Neural cell (in vitro differentiated cells): ENCODE results near the gene RNLS. TPM values are rescaled to one million over a fixed set of nuclear protein-coding genes. Genes with fewer than 3 reads are reported as not detected.

Source experiments
- H2AFZ ChIP-seq: fragments of 200-600, 300-800 bp; sonication (generic), shearing (Covaris generic); 2 replicates; pipeline ENCODE4 v1.6.0; 2014; ENCODE audit warnings: low read depth, mild to moderate bottlenecking, antibody characterized with exemption, low read length, moderate library complexity
- H3F3A ChIP-seq: fragments of 200-600 bp; shearing (Covaris generic); 2 replicates; pipeline ENCODE4 v1.6.1; 2016; ENCODE audit warnings: mild to moderate bottlenecking, moderate library complexity, mixed read lengths, antibody characterized with exemption, low read length; ENCODE audit not compliant: insufficient read depth, poor library complexity, severe bottlenecking
- H3K27ac ChIP-seq: fragments of 200-600, 300-800 bp; sonication (generic), shearing (Covaris generic); 2 replicates; pipeline ENCODE4 v1.5.1; 2014; ENCODE audit warnings: mild to moderate bottlenecking, low read length, moderate library complexity
- H3K27me3 ChIP-seq: fragments of 300-800, 200-600 bp; sonication (generic), shearing (Covaris generic); 2 replicates; pipeline ENCODE4 v1.6.0; 2014; ENCODE audit warnings: mild to moderate bottlenecking, low read depth, low read length, moderate library complexity; ENCODE audit not compliant: insufficient read depth
- H3K36me3 ChIP-seq: fragments of 300-800, 200-600 bp; sonication (generic), shearing (Covaris generic); 2 replicates; pipeline ENCODE4 v1.5.1; 2014; ENCODE audit warnings: mild to moderate bottlenecking, antibody characterized with exemption, low read length, moderate library complexity; ENCODE audit not compliant: insufficient read depth
- H3K4me2 ChIP-seq: fragments of 300-800, 200-600 bp; sonication (generic), shearing (Covaris generic); 2 replicates; pipeline ENCODE4 v1.6.0; 2014; ENCODE audit warnings: mild to moderate bottlenecking, low read length
- H3K4me3 ChIP-seq: fragments of 300-800, 200-600 bp; sonication (generic), shearing (Covaris generic); 2 replicates; pipeline ENCODE4 v1.5.1; 2014; ENCODE audit warnings: mild to moderate bottlenecking, low read length, moderate library complexity
- H3K79me2 ChIP-seq: fragments of 200-600 bp; shearing (Covaris generic); replicated peaks from 2 replicates; pipeline ENCODE4 v1.6.0; 2014; ENCODE audit warnings: mild to moderate bottlenecking, low read length, moderate library complexity; ENCODE audit not compliant: insufficient read depth
- H3K9ac ChIP-seq: fragments of 300-800, 200-600 bp; sonication (generic), shearing (Covaris generic); 2 replicates; pipeline ENCODE4 v1.6.1; 2016; ENCODE audit warnings: mild to moderate bottlenecking, low read length, mixed read lengths
- H3K9me2 ChIP-seq: fragments of 200-600 bp; shearing (Covaris generic); 2 replicates; pipeline ENCODE4 v1.6.1; 2016; ENCODE audit warnings: mild to moderate bottlenecking, low read length, mixed read lengths; ENCODE audit not compliant: insufficient read depth
- H3K9me3 ChIP-seq: fragments of 200-600, 300-800 bp; sonication (generic), shearing (Covaris generic); 2 replicates; pipeline ENCODE4 v1.6.1; 2016; ENCODE audit warnings: mild to moderate bottlenecking, mixed run types, low read length, moderate library complexity, mixed read lengths
- H4K20me1 ChIP-seq: fragments of 200-600 bp; shearing (Covaris generic); 2 replicates; pipeline ENCODE4 v1.6.1; 2016; ENCODE audit warnings: mild to moderate bottlenecking, mixed run types; ENCODE audit not compliant: insufficient read depth
- CTCF ChIP-seq: fragments of 450-650 bp; IDR thresholded peaks from 2 replicates; pipeline ENCODE4 v1.5.1; 2014; ENCODE audit warnings: antibody characterized with exemption, mild to moderate bottlenecking, moderate library complexity; ENCODE audit not compliant: poor library complexity, severe bottlenecking
- EP300 ChIP-seq: fragments of 450-650 bp; conservative IDR thresholded peaks from 2 replicates; pipeline ENCODE4 v1.6.1; 2014; ENCODE audit warnings: antibody characterized with exemption, mild to moderate bottlenecking, moderate library complexity; ENCODE audit not compliant: poor library complexity, severe bottlenecking
- EZH2 ChIP-seq: fragments of 200-600, 300-800 bp; shearing (Covaris generic), sonication (generic); IDR thresholded peaks from 2 replicates; pipeline ENCODE4 v1.6.1; 2014; ENCODE audit warnings: antibody characterized with exemption, low read length, borderline replicate concordance, mild to moderate bottlenecking; ENCODE audit not compliant: insufficient read depth, poor library complexity, severe bottlenecking
- MXI1 ChIP-seq: fragments of 450-650 bp; conservative IDR thresholded peaks from 2 replicates; pipeline ENCODE4 v1.6.1; 2014; ENCODE audit warnings: antibody characterized with exemption, mild to moderate bottlenecking; ENCODE audit not compliant: poor library complexity, severe bottlenecking
- POLR2AphosphoS5 ChIP-seq: IDR thresholded peaks from 2 replicates; pipeline ENCODE4 v1.6.1; 2012
- RAD21 ChIP-seq: fragments of 450-650 bp; conservative IDR thresholded peaks from 2 replicates; pipeline ENCODE4 v1.6.1; 2014; ENCODE audit warnings: antibody characterized with exemption, mild to moderate bottlenecking, moderate library complexity
- REST ChIP-seq: IDR thresholded peaks from 2 replicates; pipeline ENCODE4 v1.6.1; 2012; ENCODE audit warnings: borderline replicate concordance
- SMC3 ChIP-seq: fragments of 450-650 bp; conservative IDR thresholded peaks from 2 replicates; pipeline ENCODE4 v1.6.1; 2014; ENCODE audit warnings: antibody characterized with exemption, mild to moderate bottlenecking, moderate library complexity; ENCODE audit not compliant: poor library complexity
- TAF1 ChIP-seq: IDR thresholded peaks from 2 replicates; pipeline ENCODE4 v1.6.1; 2012; ENCODE audit warnings: low read depth
- polyA plus RNA-seq: library from polyadenylated mRNA; depleted of rRNA; stranded (reverse); fragments of >200 nt; gene quantifications from 2 replicates; pipeline ENCODE4 v1.2.3, GENCODE V29; 2014

Gene RNLS
- polyA plus RNA-seq, 1 donor from 2014 or later: 0.20 TPM

GRCh38 chr10:88399240-88399639 is 183.9 kb downstream of the RNLS start:
- Histone ChIP-seq H3K4me2 (no peak overlapping the region), H3K4me3 (no peak overlapping the region), H3K36me3 (no peaks in the 10 kb centered on the region), H3K9me2 (no peaks in the 10 kb centered on the region), H2AFZ (no peak overlapping the region), H3K9me3 (peaks cover 7% of the 10 kb centered on the region), H4K20me1 (no peaks in the 10 kb centered on the region), H3K9ac (no peak overlapping the region), H3K27ac (no peak overlapping the region), H3K27me3 (no peaks in the 10 kb centered on the region), H3F3A (no peaks in the 10 kb centered on the region), H3K79me2 (no peaks in the 10 kb centered on the region)
- no peak for TF ChIP-seq TAF1
- TF ChIP-seq POLR2AphosphoS5: no peak
- TF ChIP-seq RAD21: no peak
- TF ChIP-seq CTCF: no peak

- Histone ChIP-seq H2AFZ (no peak overlapping the region), H3K4me3 (no peak overlapping the region), H3K27me3 (no peaks in the 10 kb centered on the region), H3F3A (no peaks in the 10 kb centered on the region), H3K9me2 (no peaks in the 10 kb centered on the region), H4K20me1 (no peaks in the 10 kb centered on the region), H3K9me3 (peaks cover 7% of the 10 kb centered on the region), H3K9ac (no peak overlapping the region), H3K4me2 (no peak overlapping the region), H3K79me2 (no peaks in the 10 kb centered on the region), H3K27ac (no peak overlapping the region), H3K36me3 (no peaks in the 10 kb centered on the region)
- TF ChIP-seq TAF1 (no peak), MXI1 (no peak), SMC3 (no peak), EZH2 (no peak), EP300 (no peak), REST (no peak), CTCF (no peak), POLR2AphosphoS5 (no peak), RAD21 (no peak)
Measured at GRCh38 chr10:88395677-88396076, 187.4 kb downstream of the RNLS start.
